ENCODE measurements around the gene SELENOH. TPM values are rescaled to one million over a fixed set of nuclear protein-coding genes. Genes with fewer than 3 reads are reported as not detected.

Gene SELENOH
- polyA plus RNA-seq, 2 donors = 87.4 to 115 TPM

- peak overlapping the region; percentile 75 to 89 for H3K27ac ChIP-seq (ENCODE audit: low read depth in 2 of 2, low read length in 1 of 2)
- peaks cover 3 to 4% of the 10 kb centered on the region in 2 donors for H3K36me3 ChIP-seq (ENCODE audit: control insufficient read depth in 2 of 2, insufficient read depth in 2 of 2, low read length in 1 of 2)
- no peaks in the 10 kb centered on the region for H3K9me3 ChIP-seq (ENCODE audit: control insufficient read depth in 2 of 2, insufficient read depth in 1 of 2, low read depth in 1 of 2, low read length in 1 of 2)
- H3K4me3 ChIP-seq (ENCODE audit: low read depth in 1 of 2, low read length in 2 of 2) = no peak overlapping the region
- H3K27me3 ChIP-seq (ENCODE audit: control insufficient read depth in 1 of 2, insufficient read depth in 2 of 2, low read length in 2 of 2) = no peaks in the 10 kb centered on the region
- H3K4me1 ChIP-seq (ENCODE audit: control insufficient read depth in 2 of 2, insufficient read depth in 2 of 2, low read length in 1 of 2) = peaks cover 5 to 9% of the 10 kb centered on the region in 2 donors
These were observed 47.4 kb downstream of the SELENOH start for GRCh38 chr11:57788703-57789088.

- Histone ChIP-seq H3K9me3 (ENCODE audit: control insufficient read depth in 2 of 2, insufficient read depth in 1 of 2, low read depth in 1 of 2, low read length in 1 of 2) (no peaks in the 10 kb centered on the region), H3K36me3 (ENCODE audit: control insufficient read depth in 2 of 2, insufficient read depth in 2 of 2, low read length in 1 of 2) (peaks cover 13% of the 10 kb centered on the region in 2 donors), H3K4me1 (ENCODE audit: control insufficient read depth in 2 of 2, insufficient read depth in 2 of 2, low read length in 1 of 2) (peaks cover 5 to 9% of the 10 kb centered on the region in 2 donors), H3K4me3 (ENCODE audit: low read depth in 1 of 2, low read length in 2 of 2) (no peak overlapping the region), H3K27ac (ENCODE audit: low read depth in 2 of 2, low read length in 1 of 2) (peak overlapping the region; percentile 51 to 85), H3K27me3 (ENCODE audit: control insufficient read depth in 1 of 2, insufficient read depth in 2 of 2, low read length in 2 of 2) (no peaks in the 10 kb centered on the region)
- 84 to 88% methylated on average over 22 of the region's 22 CpGs for WGBS, 2 donors
These were observed 50.2 kb downstream of the SELENOH start for GRCh38 chr11:57791321-57792059.

- Histone ChIP-seq H3K36me3 (ENCODE audit: control insufficient read depth in 2 of 2, insufficient read depth in 2 of 2, low read length in 1 of 2) (peaks cover 13 to 17% of the 10 kb centered on the region in 2 donors), H3K4me3 (ENCODE audit: low read depth in 1 of 2, low read length in 2 of 2) (no peak overlapping the region), H3K27me3 (ENCODE audit: control insufficient read depth in 1 of 2, insufficient read depth in 2 of 2, low read length in 2 of 2) (no peaks in the 10 kb centered on the region), H3K27ac (ENCODE audit: low read depth in 2 of 2, low read length in 1 of 2) (peak overlapping the region; percentile 51 to 85), H3K9me3 (ENCODE audit: control insufficient read depth in 2 of 2, insufficient read depth in 1 of 2, low read depth in 1 of 2, low read length in 1 of 2) (no peaks in the 10 kb centered on the region), H3K4me1 (ENCODE audit: control insufficient read depth in 2 of 2, insufficient read depth in 2 of 2, low read length in 1 of 2) (peaks cover 5 to 9% of the 10 kb centered on the region in 2 donors)
- 75 to 80% methylated on average over 7 of the region's 7 CpGs for WGBS, 2 donors
These were observed 50.8 kb downstream of the SELENOH start for GRCh38 chr11:57792060-57792541.

GRCh38 chr11:57792870-57793269 is 51.6 kb downstream of the SELENOH start:
- H3K36me3 ChIP-seq (ENCODE audit: control insufficient read depth in 2 of 2, insufficient read depth in 2 of 2, low read length in 1 of 2) = peaks cover 13 to 17% of the 10 kb centered on the region in 2 donors
- H3K4me3 ChIP-seq (ENCODE audit: low read depth in 1 of 2, low read length in 2 of 2) = no peak overlapping the region
- no peaks in the 10 kb centered on the region for H3K9me3 ChIP-seq (ENCODE audit: control insufficient read depth in 2 of 2, insufficient read depth in 1 of 2, low read depth in 1 of 2, low read length in 1 of 2)
- peak overlapping the region; percentile 51 to 85 for H3K27ac ChIP-seq (ENCODE audit: low read depth in 2 of 2, low read length in 1 of 2)
- H3K4me1 ChIP-seq (ENCODE audit: control insufficient read depth in 2 of 2, insufficient read depth in 2 of 2, low read length in 1 of 2) = peaks cover 5 to 9% of the 10 kb centered on the region in 2 donors
- no peaks in the 10 kb centered on the region for H3K27me3 ChIP-seq (ENCODE audit: control insufficient read depth in 1 of 2, insufficient read depth in 2 of 2, low read length in 2 of 2)

Other genes with a start within 250 kb of the SELENOH start
- gene SLC43A1, start 225.8 kb upstream of the SELENOH start, polyA plus RNA-seq = 1 to 10 TPM; 2.5 to 3.7 TPM
- 10 to 100 TPM; 38.8 to 61.6 TPM for gene TIMM10, start 210.7 kb upstream of the SELENOH start, polyA plus RNA-seq
- not detected for gene SMTNL1, start 203.9 kb upstream of the SELENOH start, polyA plus RNA-seq
- 10 to 100 TPM; 10.3 to 28.1 TPM for gene UBE2L6, start 173.8 kb upstream of the SELENOH start, polyA plus RNA-seq
- gene SERPING1, start 143.8 kb upstream of the SELENOH start, polyA plus RNA-seq = 10 to 100 TPM; 36.5 to 99.3 TPM
- gene YPEL4, start 91.6 kb upstream of the SELENOH start, polyA plus RNA-seq = under 1 TPM; 0.35 to 0.39 TPM
- 10 to 100 TPM in 1 of 2 donors, 1 to 10 TPM in 1; 4.4 to 11.4 TPM for gene CLP1, start 83.7 kb upstream of the SELENOH start, polyA plus RNA-seq
- 10 to 100 TPM; 57.4 to 59.7 TPM for gene ZDHHC5, start 73.4 kb upstream of the SELENOH start, polyA plus RNA-seq
- 10 to 100 TPM in 1 of 2 donors, 1 to 10 TPM in 1; 6.2 to 11.9 TPM for gene MED19, start 29.3 kb upstream of the SELENOH start, polyA plus RNA-seq
- 10 to 100 TPM; 37.1 to 68.9 TPM for gene TMX2, start 28.9 kb upstream of the SELENOH start, polyA plus RNA-seq
- gene BTBD18, start 10.3 kb downstream of the SELENOH start, polyA plus RNA-seq = under 1 TPM in 1 of 2 donors, not detected in 1; 0.02 TPM
- 100 to 1,000 TPM in 1 of 2 donors, 10 to 100 TPM in 1; 89.7 to 125 TPM for gene CTNND1, start 20.3 kb downstream of the SELENOH start, polyA plus RNA-seq

Data from esophagus (tissue), 2 donors.